Naive thymus-derived CD8-positive, alpha-beta T cell (primary cell): Measurements from ENCODE around the gene PXDN. TPM values are rescaled to one million over a fixed set of nuclear protein-coding genes. Genes with fewer than 3 reads are reported as not detected.
"Not testable (repeated sequence)": the region's sequence is repeated elsewhere in the genome, so short reads cannot be mapped to it uniquely, and the experiment has no call there.

Source experiments
- ATAC-seq, 2 donors: fragments of 150-1000 bp; cut with Tn5 transposase in 1 of 2; sonication (Bioruptor Pico), chemical (Tn5 transposase) in 1 of 2; 1 replicate in 1 of 2; 2 replicates in 1 of 2; pipeline ENCODE4 v1.10.0; 2021; ENCODE audit warnings: mild to moderate bottlenecking in 2 of 2, moderate library complexity in 2 of 2
- POLR2A ChIA-PET: fragments of 350-600 bp; sonication (Branson Sonifier 250); formaldehyde crosslinking; loops from one replicate; lab custom pipeline; 2021; ENCODE audit warnings: antibody characterized with exemption; lab: Charles Lee
- DNase-seq, 10 donors: peaks; one replicate each; pipeline versions ENCODE4 v3.0.0 to v3.0.0-alpha.2; 2020 to 2022
- H3K27ac Mint-ChIP-seq, 10 donors: one replicate each; pipeline ENCODE4 v1.8.0; 2020 to 2022; ENCODE audit warnings: mild to moderate bottlenecking in 10 of 10, mixed read lengths in 10 of 10, moderate library complexity in 4 of 10, inconsistent platforms in 1 of 10
- H3K27me3 Mint-ChIP-seq, 5 donors: one replicate each; pipeline ENCODE4 v1.8.0; 2021 to 2022; ENCODE audit warnings: mixed read lengths in 5 of 5
- H3K36me3 Mint-ChIP-seq, 3 donors: one replicate each; pipeline ENCODE4 v1.8.0; 2020 to 2022; ENCODE audit warnings: mixed read lengths in 3 of 3, mild to moderate bottlenecking in 2 of 3, inconsistent platforms in 1 of 3
- H3K4me1 Mint-ChIP-seq, 4 donors: one replicate each; pipeline ENCODE4 v1.8.0; 2021 to 2022; ENCODE audit warnings: mixed read lengths in 4 of 4
- H3K4me3 Mint-ChIP-seq, 10 donors: one replicate each; pipeline ENCODE4 v1.8.0; 2020 to 2022; ENCODE audit warnings: mild to moderate bottlenecking in 10 of 10, mixed read lengths in 10 of 10, moderate library complexity in 6 of 10, inconsistent platforms in 1 of 10
- H3K9me3 Mint-ChIP-seq, 9 donors: one replicate each; pipeline ENCODE4 v1.8.0; 2020 to 2022; ENCODE audit warnings: mixed read lengths in 9 of 9, mild to moderate bottlenecking in 3 of 9, inconsistent platforms in 1 of 9, moderate library complexity in 1 of 9
- polyA plus RNA-seq, 3 donors: library from polyadenylated mRNA; unstranded; fragments of 300-500 nt; fragmentation: Illumina TruSeq; gene quantifications; one replicate each; pipeline ENCODE4 v1.2.3, GENCODE V29; 2021
- total RNA-seq, 8 experiments: library from RNA in 2 of 8; stranded (reverse) in 2 of 8; gene quantifications; one replicate each; pipeline ENCODE4 v1.2.3 and lab custom pipeline; 2021 to 2026

The PXDN gene
- total and polyA plus RNA-seq, 5 experiments from 2014 or later, result 0.42 to 2.0 (median 1.4) TPM

DNA sequence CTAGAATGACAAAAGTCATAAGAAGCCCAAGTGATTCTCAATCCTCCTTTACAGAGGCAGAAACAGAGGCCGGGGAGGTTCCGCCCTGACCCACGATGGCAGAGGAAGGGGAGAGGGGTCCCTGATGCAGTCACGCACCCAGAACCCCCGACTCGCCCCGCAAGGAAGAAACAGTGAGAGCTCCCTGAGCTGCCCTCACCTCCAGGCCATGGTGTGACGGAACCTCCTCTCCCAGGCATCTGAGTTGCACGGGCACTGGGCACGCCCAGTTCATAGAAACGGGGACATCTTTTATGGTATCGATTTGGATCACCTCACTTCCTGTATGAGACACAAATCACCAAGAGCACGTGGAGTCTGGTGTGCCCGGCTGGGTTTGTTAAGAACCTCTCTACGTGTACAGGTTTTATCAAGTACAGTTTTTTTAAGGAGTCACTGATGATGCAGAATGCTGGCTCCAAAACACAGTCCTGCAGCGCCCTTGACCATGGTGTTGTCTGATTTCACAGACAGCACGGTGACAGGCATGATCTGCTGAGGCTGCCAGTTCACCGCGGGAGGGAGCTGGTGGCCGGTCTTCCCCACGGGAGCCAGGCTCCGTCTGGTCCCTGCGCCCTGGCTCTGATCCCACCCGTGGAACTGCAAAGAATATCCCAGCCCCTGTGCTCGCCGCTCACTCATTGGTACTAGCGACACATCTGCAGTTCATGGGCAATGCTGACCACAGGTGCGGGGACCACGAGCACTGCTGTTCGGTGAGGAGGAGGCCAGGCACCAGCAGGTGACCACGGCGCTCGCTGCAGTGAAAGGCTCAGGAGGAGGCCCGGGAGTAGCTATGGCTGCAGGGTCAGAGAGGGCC is 35.6 kb downstream of the PXDN start:
- H3K36me3 Mint-ChIP-seq, result no peaks in the 10 kb centered on the region
- H3K27me3 Mint-ChIP-seq, result peaks cover 0 to 7% (median 4%) of the 10 kb centered on the region in 5 donors

DNA sequence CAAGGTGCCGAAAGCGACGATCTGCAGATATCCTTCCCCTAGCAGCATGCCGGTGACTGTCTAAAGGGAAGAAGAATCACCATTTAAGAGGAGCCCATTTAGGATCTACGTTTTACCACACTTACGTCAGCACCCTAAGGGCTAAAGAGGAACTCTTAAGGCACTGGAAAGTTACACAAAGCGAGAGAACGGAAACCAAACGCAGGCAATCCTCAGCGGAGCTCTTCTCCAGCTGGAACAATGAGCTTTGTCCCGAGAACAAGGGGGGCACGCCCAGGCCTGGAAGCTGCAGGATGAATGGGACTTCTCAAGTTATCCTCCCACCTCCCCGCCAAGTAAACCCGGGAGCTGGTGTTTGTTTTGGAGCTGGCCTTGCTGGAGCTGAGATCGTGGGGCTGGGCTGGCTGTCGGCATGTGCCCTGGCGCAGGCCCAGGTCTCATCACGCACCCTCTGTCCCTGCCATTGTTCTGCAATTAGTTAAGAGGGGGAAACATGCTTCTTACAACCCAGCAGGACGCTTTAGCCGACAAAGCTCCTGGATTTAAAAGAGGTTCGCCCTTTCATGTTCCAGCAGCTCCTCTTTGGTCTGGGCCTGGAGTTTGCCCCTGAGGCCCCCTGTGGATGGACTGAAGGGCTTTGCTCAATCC is 36.4 kb downstream of the PXDN start:
- H3K4me3 Mint-ChIP-seq, result no peak overlapping the region
- DNase-seq (no peak), ATAC-seq (no peak)
- peaks cover 0 to 7% (median 4%) of the 10 kb centered on the region in 5 donors for H3K27me3 Mint-ChIP-seq
- no peaks in the 10 kb centered on the region for H3K9me3 Mint-ChIP-seq
- H3K4me1 Mint-ChIP-seq, result peaks cover 2 to 7% (median 5%) of the 10 kb centered on the region in 4 donors
- H3K27ac Mint-ChIP-seq, result no peak overlapping the region
- POLR2A ChIA-PET, result no interaction called here
- no peaks in the 10 kb centered on the region for H3K36me3 Mint-ChIP-seq

More for the DNA sequence above, 35.6 kb downstream of the PXDN start:
- H3K4me1 Mint-ChIP-seq, result peaks cover 2 to 7% (median 5%) of the 10 kb centered on the region in 4 donors
- H3K27ac Mint-ChIP-seq, result peak overlapping the region in 1 of 10 donors; percentile 33
- ATAC-seq, result no peak
- no peak overlapping the region for H3K4me3 Mint-ChIP-seq
- no peak for DNase-seq
- no peaks in the 10 kb centered on the region for H3K9me3 Mint-ChIP-seq
- POLR2A ChIA-PET, result no interaction called here

DNA sequence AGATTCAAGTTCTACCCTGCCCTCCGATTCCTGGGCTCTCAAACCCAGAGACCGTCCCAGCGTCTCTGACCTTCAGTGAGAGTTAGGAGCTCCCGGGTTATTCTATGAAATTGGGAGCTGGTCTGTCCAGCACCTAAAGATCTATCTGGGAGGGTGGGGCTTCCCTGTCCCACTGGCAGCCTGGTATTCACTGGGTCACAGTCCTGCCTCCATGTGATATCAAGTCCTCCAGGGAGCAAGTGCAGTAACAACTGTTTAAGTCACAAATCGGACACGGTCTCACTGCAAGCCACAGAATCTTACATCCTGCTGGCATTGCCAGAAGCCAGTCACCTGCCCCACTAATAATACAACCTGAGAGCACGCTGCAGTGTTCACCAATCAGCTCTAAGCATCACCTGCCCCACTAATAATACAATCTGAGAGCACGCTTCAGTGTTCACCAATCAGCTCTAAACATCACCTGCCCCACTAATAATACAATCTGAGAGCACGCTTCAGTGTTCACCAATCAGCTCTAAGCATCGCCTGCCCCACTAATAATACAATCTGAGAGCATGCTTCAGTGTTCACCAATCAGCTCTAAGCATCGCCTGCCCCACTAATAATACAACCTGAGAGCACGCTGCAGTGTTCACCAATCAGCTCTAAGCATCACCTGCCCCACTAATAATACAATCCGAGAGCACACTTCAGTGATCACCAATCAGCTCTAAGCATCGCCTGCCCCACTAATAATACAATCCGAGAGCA is 38.0 kb downstream of the PXDN start:
- DNase-seq, H3K27ac Mint-ChIP-seq, H3K9me3 Mint-ChIP-seq, H3K36me3 Mint-ChIP-seq, POLR2A ChIA-PET, ATAC-seq, H3K4me1 Mint-ChIP-seq, H3K4me3 Mint-ChIP-seq: not testable (repeated sequence)
- peaks cover 0 to 17% (median 2%) of the 10 kb centered on the region in 5 donors for H3K27me3 Mint-ChIP-seq

DNA sequence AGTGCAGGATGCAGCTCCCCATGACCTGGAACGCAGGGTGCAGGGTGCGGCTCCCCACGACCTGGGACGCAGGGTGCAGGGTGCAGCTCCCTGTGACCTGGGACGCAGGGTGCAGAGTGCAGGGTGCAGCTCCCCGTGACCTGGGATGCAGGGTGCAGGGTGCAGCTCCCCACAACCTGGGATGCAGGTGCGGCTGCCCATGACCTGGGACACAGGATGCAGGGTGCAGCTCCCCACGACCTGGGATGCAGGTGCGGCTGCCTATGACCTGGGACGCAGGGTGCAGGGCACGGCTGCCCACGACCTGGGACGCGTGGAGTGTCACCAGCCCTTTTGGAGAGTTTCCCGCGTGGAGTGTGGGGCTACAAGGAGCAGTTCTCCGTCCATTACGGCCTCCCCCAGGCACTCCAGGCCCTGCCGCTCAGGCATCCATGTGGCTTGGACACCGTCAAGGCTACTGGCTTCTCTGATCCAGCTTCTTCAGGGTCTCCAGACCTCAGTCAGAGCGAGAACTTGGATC is 38.7 kb downstream of the PXDN start:
- ATAC-seq, result no peak

DNA sequence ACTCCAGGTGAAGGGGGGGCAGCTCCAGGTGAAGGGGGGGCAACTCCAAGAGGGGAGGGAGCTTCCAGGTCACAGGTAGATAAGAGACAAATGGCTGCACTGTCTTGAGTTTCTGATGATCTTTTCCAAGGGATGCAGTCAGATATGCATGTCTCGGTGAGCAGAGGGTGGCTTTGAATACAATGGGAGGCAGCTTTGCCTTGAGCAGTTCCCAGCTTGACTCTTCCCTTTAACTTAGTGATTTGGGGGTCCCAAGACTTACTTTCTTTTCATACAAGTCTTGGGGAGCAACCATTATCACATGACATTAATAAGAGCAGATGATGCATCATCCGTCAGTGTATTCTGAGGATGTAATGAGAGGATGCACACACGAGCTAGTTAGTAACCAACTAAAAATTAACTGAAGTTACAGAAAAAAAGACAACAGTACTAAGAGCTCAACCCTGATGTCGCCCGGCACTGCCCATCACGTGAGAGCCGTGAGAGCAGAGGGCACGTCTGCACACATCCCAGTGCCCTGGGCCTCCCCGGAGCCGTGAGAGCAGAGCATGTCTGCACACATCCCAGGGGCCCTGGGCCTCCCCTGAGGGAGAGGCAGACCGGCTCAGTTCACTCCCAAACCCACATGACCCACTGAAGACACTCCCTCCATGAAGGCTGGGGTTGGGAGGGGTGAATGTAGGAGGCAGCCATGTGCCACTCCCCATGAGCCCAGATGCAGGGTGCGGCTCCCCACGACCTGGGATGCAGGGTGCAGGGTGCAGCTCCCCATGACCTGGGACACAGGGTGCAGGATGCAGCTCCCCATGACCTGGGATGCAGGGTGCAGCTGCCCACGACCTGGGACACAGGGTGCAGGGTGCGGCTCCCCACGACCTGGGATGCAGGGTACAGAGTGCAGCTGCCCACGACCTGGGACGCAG is 39.4 kb downstream of the PXDN start:
- POLR2A ChIA-PET, result no interaction called here
- no peak overlapping the region for H3K4me3 Mint-ChIP-seq
- H3K9me3 Mint-ChIP-seq, result no peaks in the 10 kb centered on the region
- no peak overlapping the region for H3K27ac Mint-ChIP-seq
- DNase-seq, result no peak
- H3K4me1 Mint-ChIP-seq, result peaks cover 2 to 7% (median 5%) of the 10 kb centered on the region in 4 donors
- ATAC-seq, result no peak
- H3K27me3 Mint-ChIP-seq, result peaks cover 0 to 21% (median 4%) of the 10 kb centered on the region in 5 donors
- H3K36me3 Mint-ChIP-seq, result no peaks in the 10 kb centered on the region

More for the DNA sequence above, 38.7 kb downstream of the PXDN start:
- no peaks in the 10 kb centered on the region for H3K36me3 Mint-ChIP-seq
- H3K9me3 Mint-ChIP-seq, result no peaks in the 10 kb centered on the region
- H3K27me3 Mint-ChIP-seq, result peaks cover 0 to 21% (median 4%) of the 10 kb centered on the region in 5 donors
- POLR2A ChIA-PET, result no interaction called here
- peaks cover 2 to 7% (median 5%) of the 10 kb centered on the region in 4 donors for H3K4me1 Mint-ChIP-seq
- no peak overlapping the region for H3K27ac Mint-ChIP-seq
- no peak overlapping the region for H3K4me3 Mint-ChIP-seq
- DNase-seq, result no peak

DNA sequence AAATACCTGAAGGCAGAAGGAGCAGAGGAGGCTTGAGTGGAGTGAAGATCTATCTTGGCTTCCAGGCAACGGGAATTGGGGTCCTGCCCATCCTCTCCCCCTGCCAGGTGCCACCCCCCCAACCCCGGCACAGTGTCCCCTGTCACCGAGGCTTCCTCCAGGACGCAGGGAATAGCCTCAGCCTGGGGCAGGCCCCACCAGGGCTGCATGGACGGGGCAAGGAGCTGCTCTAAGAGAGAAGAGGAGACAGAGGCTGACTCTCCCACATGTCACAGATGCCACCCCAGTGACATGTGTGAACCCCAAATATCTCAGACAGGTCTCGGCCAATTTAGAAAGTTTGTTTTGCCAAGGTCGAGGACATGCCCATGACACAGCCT is 42.1 kb downstream of the PXDN start:
- no peaks in the 10 kb centered on the region for H3K36me3 Mint-ChIP-seq
- H3K27me3 Mint-ChIP-seq, result peaks cover 0 to 21% (median 4%) of the 10 kb centered on the region in 5 donors
- no peak overlapping the region for H3K27ac Mint-ChIP-seq
- DNase-seq, result peak in 1 of 10 donors; percentile 41
- ATAC-seq, result no peak
- no peak overlapping the region for H3K4me3 Mint-ChIP-seq
- POLR2A ChIA-PET, result no interaction called here
- H3K4me1 Mint-ChIP-seq, result no peaks in the 10 kb centered on the region
- H3K9me3 Mint-ChIP-seq, result peaks cover 0 to 3% (median 0%) of the 10 kb centered on the region in 9 donors

DNA sequence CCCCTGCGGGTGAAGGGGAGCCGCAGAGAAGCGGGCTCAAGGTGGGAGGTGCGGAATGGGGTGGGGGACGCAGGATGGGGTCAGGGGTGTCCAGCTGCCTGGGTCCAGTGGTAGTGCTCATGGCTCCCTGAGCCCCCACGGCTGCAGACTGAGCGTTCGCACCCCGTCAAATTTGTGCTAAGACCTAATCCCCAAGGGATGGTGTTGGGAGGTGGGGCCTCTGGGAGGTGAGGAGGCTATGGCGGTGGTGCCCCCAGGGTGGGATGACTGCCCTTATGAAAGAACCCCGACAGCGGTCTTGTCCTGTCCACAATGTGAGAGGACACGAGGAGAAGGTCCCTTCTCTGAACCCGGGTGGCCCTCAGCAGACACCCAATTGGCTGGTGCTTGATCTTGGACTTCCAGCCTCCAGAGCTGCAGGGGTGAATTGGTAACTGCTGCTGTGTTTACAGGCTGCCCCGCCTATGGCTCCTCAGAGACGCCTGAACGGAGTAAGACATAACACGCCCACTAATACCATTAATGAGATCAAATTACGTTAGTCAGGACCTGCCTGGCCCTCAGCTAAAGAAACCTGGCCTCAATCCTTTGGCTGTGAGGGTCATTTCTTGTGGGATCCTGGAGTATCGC is 42.6 kb downstream of the PXDN start:
- Mint-ChIP-seq H3K36me3 (no peaks in the 10 kb centered on the region), H3K27me3 (peaks cover 0 to 21% (median 4%) of the 10 kb centered on the region in 5 donors), H3K27ac (no peak overlapping the region), H3K4me1 (no peaks in the 10 kb centered on the region), H3K4me3 (no peak overlapping the region), H3K9me3 (peaks cover 0 to 4% (median 2%) of the 10 kb centered on the region in 9 donors)
- DNase-seq, result peak in 1 of 10 donors; percentile 13
- ATAC-seq, result no peak
- POLR2A ChIA-PET, result no interaction called here

DNA sequence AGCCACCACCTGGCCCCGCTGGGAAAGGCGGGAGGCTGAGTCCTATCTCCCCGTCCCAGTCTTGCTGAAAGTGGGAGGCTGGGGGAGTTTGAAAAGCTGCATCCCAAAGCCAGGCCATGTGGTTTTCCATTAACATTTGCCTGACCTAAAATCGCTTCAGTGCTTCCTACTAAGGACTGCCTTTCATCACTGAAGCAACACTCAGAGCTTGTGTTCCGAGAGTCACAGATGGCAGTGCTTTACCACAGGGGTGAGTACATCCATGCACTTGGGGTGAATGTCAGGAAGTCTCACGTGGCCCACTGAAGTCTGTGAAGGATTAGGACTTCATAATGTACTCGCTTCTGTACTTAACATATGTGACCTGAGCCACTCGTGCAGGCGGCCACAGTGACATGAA is 43.3 kb downstream of the PXDN start:
- POLR2A ChIA-PET, result no interaction called here
- H3K4me1 Mint-ChIP-seq, result no peaks in the 10 kb centered on the region
- no peak overlapping the region for H3K4me3 Mint-ChIP-seq
- H3K27me3 Mint-ChIP-seq, result peaks cover 0 to 21% (median 4%) of the 10 kb centered on the region in 5 donors
- peaks cover 0 to 3% (median 1%) of the 10 kb centered on the region in 3 donors for H3K36me3 Mint-ChIP-seq
- peak overlapping the region in 1 of 10 donors; percentile 44 for H3K27ac Mint-ChIP-seq
- ATAC-seq (no peak), DNase-seq (peak in 1 of 10 donors; percentile 27)
- H3K9me3 Mint-ChIP-seq, result peaks cover 4 to 10% (median 7%) of the 10 kb centered on the region in 9 donors

DNA sequence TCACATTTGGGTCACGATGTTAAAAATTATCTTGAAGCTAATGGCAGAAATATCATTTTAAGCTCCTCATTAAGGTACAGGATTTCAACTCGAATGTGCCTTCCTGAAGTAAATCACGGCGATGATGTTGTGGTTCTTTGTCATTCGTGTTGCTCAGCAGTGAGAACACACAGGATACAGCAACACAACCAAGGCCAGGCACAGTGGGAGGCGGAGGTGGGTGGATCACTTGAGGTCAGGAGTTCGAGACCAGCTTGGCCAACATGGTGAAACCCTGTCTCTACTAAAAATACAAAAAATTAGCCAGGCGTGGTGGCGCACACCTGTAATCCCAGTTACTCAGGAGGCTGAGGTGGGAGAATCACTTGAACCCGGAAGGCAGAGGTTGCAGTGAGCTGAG is 43.9 kb downstream of the PXDN start:
- peak in 1 of 10 donors; percentile 15 for DNase-seq
- H3K36me3 Mint-ChIP-seq, ATAC-seq, H3K4me3 Mint-ChIP-seq, H3K27ac Mint-ChIP-seq, POLR2A ChIA-PET, H3K4me1 Mint-ChIP-seq: not testable (repeated sequence)
- Mint-ChIP-seq H3K27me3 (peaks cover 0 to 21% (median 4%) of the 10 kb centered on the region in 5 donors), H3K9me3 (peaks cover 4 to 12% (median 8%) of the 10 kb centered on the region in 9 donors)

DNA sequence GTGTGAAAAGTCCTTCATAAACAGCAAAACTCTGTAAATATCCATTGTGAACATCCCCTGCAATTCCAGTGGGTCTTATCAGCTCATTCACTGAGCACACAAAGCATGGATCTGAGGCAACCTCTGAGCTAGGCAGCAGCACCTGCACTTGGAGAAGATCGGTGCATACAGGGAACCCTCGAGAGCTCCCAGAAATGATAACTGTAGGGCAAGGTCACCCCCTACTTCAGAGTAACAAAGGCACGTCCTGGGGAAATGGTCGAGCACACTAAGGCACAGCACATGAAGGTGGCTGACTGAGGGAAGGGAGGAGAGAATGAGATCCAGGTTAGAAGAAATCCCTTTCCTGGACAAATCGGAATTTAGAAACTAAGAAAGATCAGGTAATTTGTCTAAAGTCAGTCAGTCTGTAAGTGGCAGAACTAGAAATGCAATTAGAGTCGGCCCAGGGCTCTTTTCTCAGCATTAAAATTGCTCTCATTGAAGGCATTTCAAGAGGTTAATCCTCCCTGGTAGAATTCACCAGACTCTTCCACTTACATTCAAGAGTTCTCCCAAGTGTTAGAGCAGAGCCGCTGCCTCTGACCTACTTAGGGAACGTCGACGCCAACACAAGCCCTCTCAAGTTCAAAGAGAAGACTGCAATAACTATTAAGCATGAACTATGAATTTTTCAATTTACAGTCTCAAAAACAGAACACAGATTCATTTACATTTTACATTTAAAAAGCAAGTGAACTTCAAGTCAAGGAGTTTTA is 45.9 kb downstream of the PXDN start:
- Mint-ChIP-seq H3K4me1 (no peaks in the 10 kb centered on the region), H3K27me3 (peaks cover 0 to 21% (median 4%) of the 10 kb centered on the region in 5 donors), H3K9me3 (peaks cover 4 to 12% (median 8%) of the 10 kb centered on the region in 9 donors), H3K27ac (no peak overlapping the region), H3K4me3 (no peak overlapping the region), H3K36me3 (peaks cover 0 to 3% (median 1%) of the 10 kb centered on the region in 3 donors)
- peak in 1 of 10 donors; percentile 16 for DNase-seq
- POLR2A ChIA-PET, result no interaction called here
- no peak for ATAC-seq

DNA sequence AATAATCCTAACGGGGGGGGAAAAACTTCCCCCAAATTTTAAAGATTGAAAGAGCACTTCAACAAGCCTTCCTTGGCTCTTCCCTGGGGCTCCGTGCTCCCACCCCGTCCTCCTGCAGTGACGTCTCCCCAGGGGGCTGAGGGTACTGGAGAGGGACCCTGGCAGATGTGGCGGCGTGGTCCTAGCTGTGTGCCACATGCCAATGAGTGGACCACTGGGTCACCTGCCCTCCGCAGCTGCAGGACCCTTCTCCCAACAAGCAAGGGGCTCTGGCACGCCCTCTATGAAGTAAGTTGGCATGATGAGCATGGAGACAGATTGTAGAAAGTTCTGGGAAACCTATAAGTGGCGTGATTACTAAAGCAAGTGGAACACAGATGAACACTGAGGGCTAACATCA is 46.7 kb downstream of the PXDN start:
- Mint-ChIP-seq H3K9me3 (peaks cover 4 to 12% (median 8%) of the 10 kb centered on the region in 9 donors), H3K27me3 (peaks cover 0 to 18% (median 4%) of the 10 kb centered on the region in 5 donors), H3K4me1 (no peaks in the 10 kb centered on the region), H3K4me3 (no peak overlapping the region), H3K36me3 (peaks cover 0 to 3% (median 1%) of the 10 kb centered on the region in 3 donors), H3K27ac (no peak overlapping the region)
- POLR2A ChIA-PET, result no interaction called here
- no peak for ATAC-seq
- DNase-seq, result peak in 1 of 10 donors; percentile 23
